Activated CD4-positive, alpha-beta T cell treated with anti-CD3 and anti-CD28 coated beads for 4 hours (primary cell): ENCODE results near the gene DGKH.
"Not testable (repeated sequence)": the region's sequence is repeated elsewhere in the genome, so short reads cannot be mapped to it uniquely, and the experiment has no call there.

Source experiments
- DNase-seq, 2 donors: peaks; one replicate each; pipeline ENCODE4 v3.0.0-alpha.2; 2020

The DGKH gene

DNA sequence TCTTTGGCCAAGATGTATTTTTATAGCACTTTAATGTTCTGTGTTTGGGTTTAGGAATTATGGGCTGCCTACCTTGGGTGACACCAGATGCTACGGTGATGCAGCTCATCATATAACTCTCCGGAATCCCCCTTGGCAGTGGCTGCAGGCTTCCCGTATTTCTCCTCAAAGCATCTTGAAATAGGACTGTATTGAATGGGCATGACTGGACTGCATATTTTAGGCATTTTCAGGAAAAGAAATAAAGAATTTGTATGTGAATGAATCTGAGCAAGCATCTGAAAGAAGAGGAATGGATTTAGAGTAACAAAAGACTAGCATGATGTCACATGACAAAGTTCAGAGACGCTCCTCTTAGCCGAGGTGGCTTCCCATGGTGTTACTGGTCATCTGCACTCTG, 70.6 kb downstream of the DGKH start:
- DNase-seq = no peak

DNA sequence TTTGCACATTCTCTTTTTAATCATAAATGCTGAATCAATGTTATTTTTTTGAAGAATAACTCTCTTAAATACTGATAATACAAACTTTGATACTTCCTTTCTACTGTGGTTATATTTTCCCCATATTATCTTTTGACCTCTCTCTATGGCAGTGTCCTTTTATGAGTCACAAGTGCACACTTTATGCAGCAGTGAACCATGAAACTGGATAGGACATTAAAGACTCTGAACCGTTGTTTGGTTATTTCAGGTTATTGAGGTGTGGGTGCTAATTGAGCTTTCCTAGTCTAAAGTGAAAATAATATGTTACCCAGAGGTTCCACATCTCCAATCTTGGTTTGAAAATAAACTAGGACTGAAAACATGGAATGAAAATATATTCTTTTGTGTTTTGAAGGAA, 71.4 kb downstream of the DGKH start:
- DNase-seq = no peak

DNA sequence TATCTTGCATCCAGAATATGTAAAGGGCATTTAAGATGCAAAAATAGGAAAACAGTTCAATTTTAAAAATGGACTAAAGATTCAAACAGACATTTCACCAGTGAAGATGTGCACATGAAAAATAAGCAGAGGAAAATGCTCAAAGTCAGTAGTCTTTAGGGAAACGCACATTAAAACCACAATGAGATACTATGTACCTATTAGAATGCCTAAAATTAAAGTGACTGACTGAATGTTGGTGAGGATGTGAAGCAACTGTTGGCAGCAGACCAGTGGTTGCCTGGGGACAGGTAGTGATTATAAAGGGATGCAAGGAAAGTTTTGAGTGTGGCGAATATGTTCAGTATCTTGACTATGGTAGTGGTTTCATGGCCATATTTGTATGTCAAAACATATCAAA, 75.2 kb downstream of the DGKH start:
- no peak for DNase-seq

DNA sequence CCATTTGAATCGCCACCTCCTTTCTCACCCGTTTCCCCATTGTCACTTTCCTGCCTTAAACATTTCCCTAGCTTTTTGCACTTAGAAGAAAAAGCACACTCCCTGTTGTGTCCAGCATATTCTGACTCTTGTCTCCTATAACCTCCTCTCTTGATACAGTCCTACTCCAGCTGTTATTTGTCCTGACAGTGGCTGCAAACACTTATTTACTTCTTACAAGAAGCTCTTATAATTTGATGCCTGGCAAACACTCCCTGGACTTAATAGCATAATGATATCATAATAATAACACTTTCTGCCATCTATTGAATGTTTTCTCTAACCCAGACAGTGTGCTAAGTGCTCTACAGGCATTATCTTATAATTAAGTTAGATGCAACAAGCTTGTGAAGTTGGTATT, 76.6 kb downstream of the DGKH start:
- DNase-seq = no peak

DNA sequence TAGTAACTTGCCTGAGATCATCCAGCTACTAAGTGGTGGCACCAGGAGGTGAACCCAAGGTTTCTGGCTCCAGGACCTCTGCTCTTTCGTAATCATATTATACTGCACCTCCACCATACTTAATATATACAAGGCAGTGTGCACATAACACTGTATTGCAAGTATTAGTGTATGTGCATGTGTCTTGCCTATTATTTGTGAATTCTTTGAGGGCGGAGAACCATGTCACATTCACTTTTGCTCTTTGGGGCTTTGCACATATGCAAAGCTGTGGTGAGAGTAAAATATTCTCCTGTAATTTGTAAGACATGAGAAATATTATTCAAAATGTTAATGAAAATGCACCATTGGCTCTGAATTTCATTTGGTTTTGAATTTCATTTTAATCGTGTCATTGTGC, 78.6 kb downstream of the DGKH start:
- DNase-seq = no peak

DNA sequence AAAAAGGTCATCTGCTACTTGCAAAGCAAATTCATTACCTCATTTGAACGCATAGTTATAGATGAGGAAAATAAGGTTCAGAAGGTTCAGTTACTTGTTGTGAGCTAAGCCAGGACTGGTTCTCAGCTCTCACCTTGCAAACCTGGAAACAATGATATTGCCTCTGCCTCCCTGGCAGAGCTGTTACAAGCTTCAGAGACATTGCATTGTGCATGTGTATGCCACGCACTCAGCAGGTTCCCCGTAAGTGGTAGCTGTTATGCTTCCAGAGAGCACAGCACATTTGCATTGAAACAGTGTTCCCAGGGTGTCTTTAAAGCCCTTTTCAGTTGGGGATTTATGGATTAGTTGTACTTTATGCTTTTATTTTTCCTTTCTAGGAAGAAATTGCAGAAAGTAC, 80.6 kb downstream of the DGKH start:
- no peak for DNase-seq

DNA sequence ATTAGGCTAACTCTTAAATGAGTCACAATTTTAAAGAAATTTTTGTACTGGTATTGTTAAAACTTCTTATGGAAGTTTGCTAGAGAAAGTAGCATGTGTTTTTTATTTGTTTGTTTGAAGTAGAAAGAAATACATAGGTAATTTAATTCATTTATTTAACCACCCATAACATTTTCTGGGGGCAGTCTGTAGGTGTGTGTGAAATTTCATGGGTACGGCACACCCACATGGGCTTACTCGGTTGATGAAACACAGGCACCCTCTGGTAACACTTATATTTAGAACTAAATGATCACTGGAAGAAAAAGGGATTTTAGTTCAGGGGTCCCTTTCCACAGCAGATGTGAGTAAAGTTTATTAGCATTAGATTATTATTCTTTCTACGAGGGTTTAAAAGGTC, 88.1 kb downstream of the DGKH start:
- DNase-seq = no peak

DNA sequence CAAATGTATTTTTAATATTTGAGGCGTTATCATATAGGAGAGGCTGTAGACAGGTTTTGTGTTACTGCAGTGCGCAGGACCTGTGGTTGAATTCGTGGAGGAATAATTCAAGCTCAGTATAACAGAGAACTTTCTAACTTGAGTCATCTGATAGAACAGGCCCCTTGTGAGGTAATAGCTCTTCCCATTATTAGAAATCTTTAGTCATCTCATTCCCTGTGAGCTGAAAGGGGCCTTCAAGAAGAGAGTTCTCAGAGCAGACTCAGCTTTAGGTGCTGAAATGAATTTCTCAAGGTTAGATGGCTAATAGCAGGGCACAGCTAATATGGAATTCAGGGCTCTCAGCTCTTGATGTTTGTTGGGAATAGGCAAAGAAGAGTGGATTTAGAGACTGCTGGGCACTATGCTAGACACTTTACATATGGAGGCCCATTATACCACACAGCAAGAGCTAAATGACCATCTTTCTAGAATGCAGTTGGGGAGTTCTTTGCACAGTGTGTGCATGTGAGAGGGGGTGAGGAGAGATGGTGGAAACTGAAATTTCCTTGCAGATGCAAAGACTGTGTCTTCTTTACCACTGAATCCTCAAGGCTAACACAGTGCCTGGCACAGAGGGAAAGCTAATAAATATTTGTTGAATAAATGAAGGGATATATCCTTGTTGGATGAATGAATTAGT, 89.5 kb downstream of the DGKH start:
- no peak for DNase-seq

DNA sequence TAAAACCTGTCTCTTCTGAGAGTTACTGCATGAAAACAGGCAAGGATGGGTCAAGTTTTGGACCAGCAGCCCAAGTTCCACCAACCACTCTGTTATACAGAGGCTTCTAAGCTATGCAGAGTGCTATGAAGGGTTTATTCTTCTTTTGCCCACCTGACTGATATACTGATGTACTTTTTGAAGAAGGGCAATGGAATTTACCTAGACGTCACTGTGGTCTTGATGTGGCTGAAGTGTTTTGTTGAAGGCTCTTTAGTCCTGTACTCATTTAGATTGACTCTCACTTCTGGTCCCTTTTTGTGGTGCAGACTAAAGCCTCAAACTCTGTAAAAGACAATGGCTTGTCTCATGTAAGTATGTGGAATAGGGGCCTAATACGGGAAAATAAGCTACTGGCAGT, 92.0 kb downstream of the DGKH start:
- no peak for DNase-seq

DNA sequence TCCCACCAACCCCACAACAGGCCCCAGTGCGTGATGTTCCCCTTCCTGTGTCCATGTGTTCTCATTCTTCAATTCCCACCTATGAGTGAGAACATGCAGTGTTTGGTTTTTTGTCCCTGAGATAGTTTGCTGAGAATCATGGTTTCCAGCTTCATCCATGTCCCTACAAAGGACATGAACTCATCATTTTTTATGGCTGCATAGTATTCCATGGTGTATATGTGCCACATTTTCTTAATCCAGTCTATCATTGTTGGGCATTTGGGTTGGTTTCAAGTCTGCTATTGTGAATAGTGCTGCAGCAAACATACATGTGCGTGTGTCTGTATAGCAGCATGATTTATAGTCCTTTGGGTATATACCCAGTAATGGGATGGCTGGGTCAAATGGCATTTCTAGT, 92.6 kb downstream of the DGKH start:
- DNase-seq = not testable (repeated sequence)

DNA sequence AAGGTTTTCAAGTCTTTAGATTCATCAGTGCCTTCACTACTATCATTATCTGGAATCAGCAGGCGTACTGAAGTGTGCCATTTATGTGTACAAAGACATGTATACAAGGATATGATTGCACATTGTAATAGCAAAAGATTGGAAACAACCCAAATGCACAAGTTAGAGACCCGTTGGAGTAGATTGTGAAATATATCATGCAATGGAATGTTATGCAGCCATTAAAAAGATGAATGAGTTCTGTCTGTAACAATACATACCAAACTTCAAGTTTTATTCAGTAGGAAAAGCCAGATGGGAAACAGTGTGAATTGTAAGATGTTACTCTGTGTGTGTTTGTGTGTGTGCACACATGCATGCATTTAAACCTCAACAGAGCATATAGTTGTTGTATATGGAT, 97.9 kb downstream of the DGKH start:
- DNase-seq = no peak

DNA sequence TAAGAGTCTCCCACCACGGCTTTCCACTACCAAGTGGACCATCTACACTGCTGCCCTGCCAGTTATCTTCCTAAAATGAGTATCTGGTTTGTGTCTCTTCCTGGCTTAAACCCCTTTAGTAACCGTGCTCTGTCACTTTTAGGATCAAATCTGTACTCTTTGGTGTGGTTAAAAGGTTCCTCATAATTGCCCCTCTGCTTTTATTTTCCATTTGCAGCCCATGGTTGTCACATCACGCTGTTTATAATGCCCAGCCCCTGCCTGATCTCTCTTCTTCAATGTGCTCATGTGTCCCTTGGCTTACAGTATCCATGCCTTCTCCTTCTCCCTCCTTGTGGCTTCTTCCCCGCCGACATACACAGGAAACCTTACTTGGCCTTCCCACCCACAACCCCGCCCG, 100.1 kb downstream of the DGKH start:
- no peak for DNase-seq

DNA sequence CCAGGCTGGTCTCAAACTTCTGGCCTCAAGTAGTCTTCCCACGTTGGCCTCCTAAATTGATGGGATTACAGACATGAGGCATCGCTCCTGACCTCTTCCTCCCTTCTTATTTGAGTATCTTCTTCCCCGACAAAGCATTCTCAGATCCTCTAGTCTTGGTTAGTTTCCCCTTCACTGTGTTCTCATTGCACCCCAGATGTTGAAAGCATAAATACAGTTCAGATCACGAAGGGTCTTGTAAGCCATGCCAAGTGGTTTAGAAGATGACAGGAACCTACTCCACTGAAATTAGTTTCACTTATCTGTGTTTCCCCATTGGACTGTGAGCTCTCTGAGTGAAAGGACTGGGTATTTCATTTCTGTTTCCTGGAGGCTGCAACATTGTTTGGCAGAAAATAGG, 100.7 kb downstream of the DGKH start:
- DNase-seq = no peak

DNA sequence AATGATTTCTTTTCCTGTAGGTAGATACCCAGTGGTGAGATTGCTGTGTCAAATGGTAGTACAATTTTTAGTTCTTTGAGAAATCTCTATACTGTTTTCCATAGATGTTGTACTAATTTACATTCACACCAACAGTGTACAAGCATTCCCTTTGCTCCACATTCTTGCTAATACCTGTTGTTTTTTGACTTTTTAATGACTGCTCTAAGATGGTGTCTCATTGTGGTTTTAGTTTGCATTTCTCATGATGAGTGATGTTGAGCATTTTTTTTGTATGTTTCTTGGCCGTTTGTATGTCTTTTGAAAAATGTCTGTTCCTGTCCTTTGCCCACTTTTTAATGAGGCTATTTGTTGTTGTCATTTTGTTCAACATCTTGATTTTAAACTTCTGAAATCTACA, 103.3 kb downstream of the DGKH start:
- no peak for DNase-seq

DNA sequence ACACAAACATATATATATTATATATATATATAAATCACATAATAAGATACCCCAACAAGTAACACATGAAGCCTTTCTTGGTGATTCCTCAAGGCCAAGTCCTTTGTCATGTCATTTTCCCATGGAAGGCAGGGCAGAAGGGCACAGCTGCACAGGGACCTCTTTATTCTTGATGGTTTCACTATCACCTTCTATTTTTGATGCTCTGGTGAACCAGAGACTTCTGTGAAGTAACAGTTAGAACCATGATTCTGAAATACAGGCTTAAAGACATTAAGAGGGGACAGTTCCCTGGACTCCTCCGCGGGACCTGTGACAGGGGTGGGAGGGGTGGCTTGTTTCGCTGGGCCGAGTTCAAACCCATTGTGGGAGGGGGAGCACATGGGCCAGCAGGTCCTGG, 104.0 kb downstream of the DGKH start:
- DNase-seq = no peak

DNA sequence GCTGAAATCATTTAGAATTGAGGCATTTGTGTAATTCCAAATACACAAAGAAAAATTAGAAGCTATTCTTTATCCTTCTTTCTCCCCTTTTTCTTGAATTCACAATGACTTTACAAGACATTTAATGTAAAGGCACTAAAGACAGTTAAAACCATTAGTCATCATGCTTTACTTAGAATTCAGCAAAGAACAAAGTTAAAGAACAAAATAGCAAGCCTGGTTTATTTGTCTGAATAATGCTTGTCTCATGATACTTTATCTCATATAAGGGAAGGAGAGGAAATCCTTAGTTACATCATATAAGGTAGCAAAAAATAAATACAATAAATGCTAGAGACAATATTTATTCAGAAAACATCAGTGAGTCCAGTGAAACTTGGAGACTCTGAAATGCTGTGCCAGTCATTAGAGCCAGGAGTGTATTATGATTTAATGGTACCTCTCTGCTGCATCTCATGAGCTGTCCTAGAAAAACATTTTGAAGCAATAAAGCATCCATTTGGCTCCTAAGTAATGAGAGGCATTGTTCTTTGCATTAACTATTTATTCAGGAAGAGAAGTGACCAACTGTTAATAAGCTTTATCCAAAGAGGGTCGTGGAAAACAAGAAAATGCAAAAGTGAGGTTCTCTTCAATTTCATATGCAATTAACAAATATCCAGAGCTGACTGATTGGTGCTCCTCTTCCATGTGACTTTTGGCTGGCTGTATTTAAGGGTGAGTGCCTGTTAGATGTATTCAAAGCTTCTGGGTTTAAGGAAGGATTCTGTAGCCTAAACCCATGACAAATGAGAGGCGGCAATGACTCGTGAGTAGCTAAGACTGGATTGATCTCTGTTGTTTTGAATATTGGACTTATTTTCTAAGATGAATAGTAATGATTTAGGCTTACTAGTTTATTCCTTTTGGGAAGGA, 105.0 kb downstream of the DGKH start:
- DNase-seq = no peak

DNA sequence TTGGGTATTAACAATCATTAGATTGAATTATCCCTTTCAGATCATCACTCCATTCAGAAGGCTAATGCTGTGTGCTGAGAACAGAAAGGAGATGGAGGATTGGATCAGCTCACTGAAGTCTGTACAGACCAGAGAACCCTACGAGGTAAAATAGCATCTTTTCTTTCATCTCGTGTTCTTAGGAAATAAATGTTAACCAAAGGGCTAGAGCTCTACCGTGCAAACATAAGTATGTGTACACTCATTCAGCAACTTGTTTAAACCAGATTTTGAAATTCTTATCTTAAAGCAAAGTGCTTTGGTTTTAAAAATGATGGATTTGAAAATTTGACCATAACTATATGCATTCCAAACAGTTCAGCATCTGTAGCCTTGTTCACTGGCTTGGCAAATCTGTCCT, 106.8 kb downstream of the DGKH start:
- no peak for DNase-seq

DNA sequence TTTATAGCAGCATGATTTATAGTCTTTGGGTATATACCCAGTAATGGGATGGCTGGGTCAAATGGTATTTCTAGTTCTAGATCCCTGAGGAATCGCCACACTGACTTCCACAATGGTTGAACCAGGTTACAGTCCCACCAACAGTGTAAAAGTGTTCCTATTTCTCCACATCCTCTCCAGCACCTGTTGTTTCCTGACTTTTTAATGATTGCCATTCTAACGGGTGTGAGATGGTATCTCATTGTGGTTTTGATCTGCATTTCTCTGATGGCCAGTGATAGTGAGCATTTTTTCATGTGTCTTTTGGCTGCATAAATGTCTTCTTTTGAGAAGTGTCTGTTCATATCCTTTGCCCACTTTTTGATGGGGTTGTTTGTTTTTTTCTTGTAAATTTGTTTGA, 114.9 kb downstream of the DGKH start:
- DNase-seq = not testable (repeated sequence)

DNA sequence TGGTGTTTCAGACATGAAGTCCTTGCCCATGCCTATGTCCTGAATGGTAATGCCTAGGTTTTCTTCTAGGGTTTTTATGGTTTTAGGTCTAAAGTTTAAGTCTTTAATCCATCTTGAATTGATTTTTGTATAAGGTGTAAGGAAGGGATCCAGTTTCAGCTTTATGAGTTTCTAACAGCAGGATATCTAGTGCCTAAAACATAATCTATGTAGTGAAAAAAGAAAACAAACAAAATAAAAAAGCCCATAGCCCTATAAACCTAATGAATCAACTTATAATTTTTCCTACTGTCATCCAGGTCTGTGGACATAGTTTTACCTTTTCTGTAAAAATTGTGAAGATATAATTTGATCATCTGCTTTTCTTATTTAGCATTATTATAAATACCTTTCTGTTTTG, 115.5 kb downstream of the DGKH start:
- not testable (repeated sequence) for DNase-seq

DNA sequence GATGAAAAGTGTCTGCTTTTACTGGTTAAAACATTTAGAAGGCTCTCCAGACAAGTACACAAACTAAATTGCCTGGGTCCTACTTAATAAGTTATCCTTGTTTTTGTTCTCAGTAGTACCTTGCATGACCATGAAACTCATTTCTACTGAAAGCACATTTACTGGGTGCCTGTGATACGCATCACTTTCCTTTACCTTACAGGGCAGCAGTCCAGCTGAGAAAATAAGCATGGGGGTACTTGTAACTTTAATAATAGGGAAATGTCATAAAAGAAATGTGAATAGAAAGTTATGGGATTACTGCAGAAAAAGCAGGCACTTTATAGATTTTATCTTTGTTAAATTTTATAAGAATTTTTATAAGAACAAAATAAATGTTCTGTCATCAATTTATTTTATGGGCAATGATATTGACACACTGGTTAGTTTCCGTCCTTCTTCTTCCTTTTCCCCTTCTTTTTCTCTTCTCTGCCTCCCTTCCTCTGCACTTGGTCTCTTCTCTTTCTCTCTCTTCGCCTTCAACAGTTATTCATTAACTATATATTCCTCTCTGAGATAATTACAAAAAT, 116.2 kb downstream of the DGKH start:
- DNase-seq = no peak

DNA sequence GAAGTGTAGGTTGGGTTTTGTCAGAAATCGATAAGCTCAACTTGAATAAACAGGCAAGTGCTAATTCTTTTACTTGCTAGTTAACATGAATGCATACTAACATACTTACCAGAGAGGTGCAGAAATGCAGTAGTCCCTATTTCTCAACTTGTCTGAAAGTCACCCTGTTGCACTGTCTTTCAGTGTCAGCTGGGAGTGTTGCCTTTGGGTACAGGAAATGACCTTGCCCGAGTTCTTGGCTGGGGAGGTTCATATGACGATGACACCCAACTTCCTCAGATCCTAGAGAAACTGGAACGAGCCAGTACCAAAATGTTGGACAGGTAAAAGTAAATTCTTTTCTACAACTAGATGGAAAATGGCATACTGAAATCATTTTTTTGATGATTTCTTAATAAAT, 120.0 kb downstream of the DGKH start:
- no peak for DNase-seq

DNA sequence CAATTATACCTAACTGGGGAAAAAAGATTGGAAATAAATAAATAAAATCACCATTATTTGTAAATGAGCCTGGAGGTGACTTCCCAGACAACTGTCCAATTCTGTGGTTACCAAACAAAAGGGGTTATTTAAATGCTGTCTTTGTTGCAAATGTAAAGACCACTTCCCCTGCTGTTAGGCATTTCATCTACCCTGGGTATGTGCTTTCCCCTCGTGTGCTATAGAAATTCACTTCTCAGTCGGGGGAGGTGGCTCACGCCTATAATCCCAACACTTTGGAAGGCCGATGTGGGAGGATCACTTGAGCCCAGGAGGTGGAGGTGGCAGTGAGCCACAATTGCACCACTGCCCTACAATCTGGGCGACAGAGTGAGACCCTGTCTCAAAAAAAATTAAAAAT, 121.6 kb downstream of the DGKH start:
- no peak for DNase-seq

DNA sequence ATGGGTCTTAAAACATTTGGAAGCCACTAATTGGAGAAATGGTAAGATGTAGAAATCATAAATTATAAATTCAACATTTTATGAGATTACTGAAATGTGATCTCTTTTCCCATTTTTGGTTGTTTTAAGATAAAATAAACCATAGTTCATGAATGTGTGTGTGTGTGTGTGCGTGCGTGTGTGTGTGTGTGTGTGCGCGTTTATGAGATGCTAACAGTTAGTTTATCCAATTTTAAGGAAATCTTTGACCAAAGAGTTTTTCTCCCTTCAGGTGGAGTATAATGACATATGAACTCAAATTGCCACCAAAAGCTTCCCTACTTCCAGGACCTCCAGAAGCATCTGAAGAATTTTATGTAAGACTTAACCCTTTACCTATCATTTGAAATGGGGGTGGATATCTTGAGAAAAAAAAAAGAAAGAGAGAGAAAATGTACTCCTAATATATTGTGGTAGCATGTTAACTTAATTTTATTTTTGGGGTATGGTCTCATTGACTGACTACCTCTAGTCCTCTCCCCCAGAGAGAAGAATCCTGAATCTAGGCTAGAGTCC, 125.4 kb downstream of the DGKH start:
- no peak for DNase-seq
